T-helper 1 cell treated with Interleukin-12 subunit alpha and Interleukin-12 subunit beta and Interleukin-4 antibody, amounts not matched to agents 30 μg/mL and 1 μg/mL, for 36 hours (primary cell): ENCODE data around the gene CDK14.

Experiments used
- H3K27ac Mint-ChIP-seq: one replicate; pipeline ENCODE4 v1.8.0; 2021; ENCODE audit warnings: mild to moderate bottlenecking, mixed read lengths
- H3K27me3 Mint-ChIP-seq: one replicate; pipeline ENCODE4 v1.8.0; 2021; ENCODE audit warnings: low read depth, mixed read lengths
- H3K36me3 Mint-ChIP-seq: one replicate; pipeline ENCODE4 v1.8.0; 2021; ENCODE audit warnings: low read depth, mixed read lengths
- H3K4me1 Mint-ChIP-seq: one replicate; pipeline ENCODE4 v1.8.0; 2021; ENCODE audit warnings: low read depth, mixed read lengths
- H3K4me3 Mint-ChIP-seq: one replicate; pipeline ENCODE4 v1.8.0; 2021; ENCODE audit warnings: mild to moderate bottlenecking, moderate library complexity, mixed read lengths
- H3K9me3 Mint-ChIP-seq: one replicate; pipeline ENCODE4 v1.8.0; 2021; ENCODE audit warnings: mixed read lengths

CDK14 gene

GRCh38 chr7:91230503-91230902, 634.4 kb downstream of the CDK14 start:
- no peaks in the 10 kb centered on the region for H3K27me3 Mint-ChIP-seq
- no peaks in the 10 kb centered on the region for H3K9me3 Mint-ChIP-seq
- H3K27ac Mint-ChIP-seq: no peak overlapping the region
- no peaks in the 10 kb centered on the region for H3K36me3 Mint-ChIP-seq
- H3K4me3 Mint-ChIP-seq: no peak overlapping the region
- H3K4me1 Mint-ChIP-seq: no peaks in the 10 kb centered on the region

- H3K27ac Mint-ChIP-seq: no peak overlapping the region
- H3K4me1 Mint-ChIP-seq: no peaks in the 10 kb centered on the region
- H3K9me3 Mint-ChIP-seq: no peaks in the 10 kb centered on the region
- no peaks in the 10 kb centered on the region for H3K27me3 Mint-ChIP-seq
- H3K36me3 Mint-ChIP-seq: no peaks in the 10 kb centered on the region
- H3K4me3 Mint-ChIP-seq: no peak overlapping the region
Measured at GRCh38 chr7:91233212-91233611, 637.1 kb downstream of the CDK14 start.

DNA sequence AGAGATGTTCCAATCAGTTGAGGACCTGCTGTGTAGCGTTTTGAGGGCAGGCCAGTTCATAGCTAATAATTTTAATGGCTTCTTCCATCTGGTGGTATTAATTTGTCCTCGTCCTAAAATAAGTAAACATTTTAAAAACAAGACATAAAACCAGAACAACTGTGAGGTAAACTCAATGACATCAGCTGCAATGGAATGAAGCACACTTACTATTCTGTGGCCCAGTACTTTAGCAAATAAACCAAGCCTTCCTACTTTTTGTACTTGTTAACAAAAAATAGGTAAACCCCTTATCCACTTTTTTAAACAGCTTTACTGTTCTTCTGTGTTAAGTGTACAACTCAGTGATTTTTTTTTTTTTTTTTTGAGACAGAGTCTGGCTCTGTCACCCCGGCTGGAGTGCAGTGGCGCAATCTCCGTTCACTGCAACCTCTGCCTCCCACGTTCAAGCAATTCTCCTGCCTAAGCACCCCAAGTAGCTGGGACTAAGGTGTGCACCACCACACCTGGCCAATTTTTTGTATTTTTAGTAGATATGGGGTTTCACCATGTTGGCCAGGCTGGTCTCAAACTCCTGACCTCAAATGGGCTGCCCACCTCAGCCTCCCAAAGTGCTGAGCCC, 639.2 kb downstream of the CDK14 start:
- H3K36me3 Mint-ChIP-seq: no peaks in the 10 kb centered on the region
- H3K9me3 Mint-ChIP-seq: no peaks in the 10 kb centered on the region
- H3K27me3 Mint-ChIP-seq: no peaks in the 10 kb centered on the region
- no peak overlapping the region for H3K4me3 Mint-ChIP-seq
- H3K4me1 Mint-ChIP-seq: no peaks in the 10 kb centered on the region
- H3K27ac Mint-ChIP-seq: no peak overlapping the region

DNA sequence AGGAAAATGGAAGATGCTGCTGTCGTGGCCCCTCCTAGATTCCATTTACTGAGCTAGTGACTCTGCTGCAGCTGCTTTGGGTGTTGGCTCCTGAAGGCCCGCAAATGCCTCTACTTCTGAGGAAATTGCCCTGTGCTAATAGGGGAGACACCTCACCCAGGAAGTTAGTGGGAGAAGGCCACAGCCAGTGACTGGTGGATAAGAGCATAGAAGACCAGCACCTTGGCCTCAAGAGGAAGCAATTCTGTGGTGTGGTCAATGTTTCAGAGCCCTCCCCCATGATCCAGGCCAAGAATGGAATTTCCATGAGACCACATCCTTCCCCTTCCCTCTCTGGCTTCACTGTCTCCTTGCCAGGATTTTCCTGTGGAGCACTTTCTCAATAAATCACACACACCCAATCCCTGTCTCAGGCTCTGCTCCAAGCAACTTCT, 643.1 kb downstream of the CDK14 start:
- H3K27me3 Mint-ChIP-seq: no peaks in the 10 kb centered on the region
- no peak overlapping the region for H3K27ac Mint-ChIP-seq
- no peaks in the 10 kb centered on the region for H3K36me3 Mint-ChIP-seq
- H3K9me3 Mint-ChIP-seq: no peaks in the 10 kb centered on the region
- no peak overlapping the region for H3K4me3 Mint-ChIP-seq
- H3K4me1 Mint-ChIP-seq: no peaks in the 10 kb centered on the region

DNA sequence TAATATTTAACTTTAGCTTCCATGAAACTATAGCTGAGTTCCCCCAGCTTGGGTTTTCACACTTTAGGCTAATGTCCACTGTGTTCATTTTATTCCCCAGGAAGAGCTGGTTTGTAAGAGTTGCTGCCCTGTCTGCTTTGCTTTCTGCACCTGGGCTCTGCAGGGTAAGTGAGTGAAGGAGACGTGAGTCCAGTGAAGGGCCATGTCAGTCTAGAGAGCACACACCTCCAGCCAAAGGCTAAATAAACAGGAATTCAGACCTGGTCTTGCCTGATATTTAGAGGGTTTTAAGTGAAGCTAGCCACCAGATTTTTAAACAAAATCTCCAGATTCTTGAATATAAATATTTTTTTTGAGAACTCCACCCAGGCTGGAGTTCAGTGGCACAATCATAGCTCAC, 643.7 kb downstream of the CDK14 start:
- H3K27ac Mint-ChIP-seq: no peak overlapping the region
- no peaks in the 10 kb centered on the region for H3K4me1 Mint-ChIP-seq
- H3K4me3 Mint-ChIP-seq: no peak overlapping the region
- no peaks in the 10 kb centered on the region for H3K27me3 Mint-ChIP-seq
- H3K9me3 Mint-ChIP-seq: no peaks in the 10 kb centered on the region
- no peaks in the 10 kb centered on the region for H3K36me3 Mint-ChIP-seq

GRCh38 chr7:91240376-91240941, 644.3 kb downstream of the CDK14 start:
- H3K9me3 Mint-ChIP-seq: no peaks in the 10 kb centered on the region

GRCh38 chr7:91242097-91242844, 646.1 kb downstream of the CDK14 start:
- no peaks in the 10 kb centered on the region for H3K27me3 Mint-ChIP-seq
- H3K4me1 Mint-ChIP-seq: no peaks in the 10 kb centered on the region
- H3K36me3 Mint-ChIP-seq: no peaks in the 10 kb centered on the region
- no peaks in the 10 kb centered on the region for H3K9me3 Mint-ChIP-seq
- no peak overlapping the region for H3K27ac Mint-ChIP-seq
- H3K4me3 Mint-ChIP-seq: no peak overlapping the region

More at GRCh38 chr7:91240376-91240941, 644.3 kb downstream of the CDK14 start:
- H3K36me3 Mint-ChIP-seq: no peaks in the 10 kb centered on the region
- no peak overlapping the region for H3K4me3 Mint-ChIP-seq
- H3K27ac Mint-ChIP-seq: no peak overlapping the region
- H3K27me3 Mint-ChIP-seq: no peaks in the 10 kb centered on the region
- no peaks in the 10 kb centered on the region for H3K4me1 Mint-ChIP-seq

GRCh38 chr7:91243591-91244301, 647.6 kb downstream of the CDK14 start:
- Mint-ChIP-seq H3K27ac (no peak overlapping the region), H3K4me3 (no peak overlapping the region), H3K9me3 (no peaks in the 10 kb centered on the region), H3K36me3 (no peaks in the 10 kb centered on the region), H3K27me3 (no peaks in the 10 kb centered on the region), H3K4me1 (no peaks in the 10 kb centered on the region)

DNA sequence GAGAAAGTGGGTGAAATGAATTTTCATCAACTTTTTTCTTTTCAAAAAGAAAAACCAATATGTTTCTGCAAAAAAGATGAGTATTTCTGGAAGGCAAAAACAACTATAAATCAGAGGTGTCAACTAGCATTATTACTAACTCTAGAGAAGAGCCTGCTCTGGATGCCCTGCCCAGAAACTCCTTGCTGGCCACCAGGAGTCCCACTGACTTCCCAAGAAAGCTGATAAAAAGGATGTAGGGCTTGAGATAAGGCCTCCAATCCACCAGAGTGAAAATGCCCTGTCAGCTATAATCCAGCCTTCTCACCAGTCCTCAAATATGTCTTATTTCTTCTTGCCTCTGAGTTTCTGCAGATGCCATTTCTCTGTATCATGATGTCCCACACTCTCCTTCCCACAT, 651.4 kb downstream of the CDK14 start:
- no peaks in the 10 kb centered on the region for H3K4me1 Mint-ChIP-seq
- H3K9me3 Mint-ChIP-seq: no peaks in the 10 kb centered on the region
- H3K27ac Mint-ChIP-seq: no peak overlapping the region
- H3K4me3 Mint-ChIP-seq: no peak overlapping the region
- H3K36me3 Mint-ChIP-seq: no peaks in the 10 kb centered on the region
- H3K27me3 Mint-ChIP-seq: no peaks in the 10 kb centered on the region

DNA sequence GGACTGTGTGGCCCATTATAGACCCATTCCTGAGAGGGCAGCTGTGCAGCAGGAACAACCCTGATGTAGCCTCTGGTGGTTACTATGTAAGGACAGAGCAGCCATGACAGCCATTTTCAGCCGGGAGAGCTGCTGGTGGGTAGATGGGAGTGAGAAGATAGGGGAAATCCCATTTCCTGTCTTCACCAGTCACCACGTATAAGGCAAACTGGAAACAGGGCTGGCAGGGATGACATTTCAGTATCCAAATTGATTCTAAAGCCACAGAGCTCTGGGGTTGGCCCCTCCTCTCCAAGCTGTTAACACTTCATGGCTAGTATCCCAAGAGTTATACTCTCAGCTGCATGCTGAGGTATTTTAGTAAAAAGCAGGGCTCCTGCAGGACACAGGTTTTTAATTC, 652.9 kb downstream of the CDK14 start:
- Mint-ChIP-seq H3K4me1 (no peaks in the 10 kb centered on the region), H3K4me3 (no peak overlapping the region), H3K9me3 (no peaks in the 10 kb centered on the region), H3K27me3 (no peaks in the 10 kb centered on the region), H3K36me3 (no peaks in the 10 kb centered on the region), H3K27ac (no peak overlapping the region)

- Mint-ChIP-seq H3K36me3 (no peaks in the 10 kb centered on the region), H3K4me3 (no peak overlapping the region), H3K27me3 (no peaks in the 10 kb centered on the region), H3K9me3 (no peaks in the 10 kb centered on the region), H3K27ac (no peak overlapping the region), H3K4me1 (no peaks in the 10 kb centered on the region)
Measured at GRCh38 chr7:91249506-91250233, 653.5 kb downstream of the CDK14 start.

DNA sequence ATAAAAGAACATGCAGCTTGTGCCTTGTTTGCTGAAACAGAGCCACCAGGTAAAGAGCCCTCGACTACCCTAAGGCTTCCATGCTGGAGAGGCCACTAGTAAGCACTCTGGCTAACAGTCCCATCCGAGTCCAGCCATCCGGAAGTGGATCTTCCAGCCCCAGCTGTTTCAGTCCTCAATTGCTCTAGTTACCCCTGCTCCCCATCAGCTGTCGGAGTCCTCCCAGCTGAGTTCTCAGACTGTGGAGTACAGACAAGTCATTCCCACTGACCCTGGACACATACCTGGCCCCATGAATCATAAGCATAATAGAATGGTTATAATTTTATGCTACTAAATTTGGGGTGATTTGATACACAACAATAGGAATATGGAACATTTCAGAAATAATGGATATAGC, 654.6 kb downstream of the CDK14 start:
- peaks cover 7% of the 10 kb centered on the region for H3K9me3 Mint-ChIP-seq
- peaks cover 2% of the 10 kb centered on the region for H3K27me3 Mint-ChIP-seq
- H3K4me3 Mint-ChIP-seq: no peak overlapping the region
- H3K4me1 Mint-ChIP-seq: no peaks in the 10 kb centered on the region
- no peak overlapping the region for H3K27ac Mint-ChIP-seq
- H3K36me3 Mint-ChIP-seq: no peaks in the 10 kb centered on the region

DNA sequence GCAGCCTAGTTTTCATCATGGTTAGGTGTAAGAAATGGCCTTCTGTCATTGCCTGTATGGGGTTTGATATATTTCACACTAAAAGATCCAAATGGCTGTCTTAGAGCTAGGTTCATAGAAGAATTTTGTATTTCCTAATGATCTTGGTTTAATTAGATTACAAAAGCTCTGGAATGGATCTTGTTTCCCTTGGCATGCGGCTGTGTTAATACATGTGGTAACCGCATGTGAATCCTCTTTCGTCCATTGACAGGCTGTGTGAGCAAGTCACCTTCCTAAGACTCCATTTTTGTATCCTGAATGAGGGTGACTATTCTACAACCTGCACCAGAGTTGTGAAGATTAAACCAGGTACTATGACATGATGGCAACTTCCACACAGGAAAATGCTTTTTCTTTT, 655.8 kb downstream of the CDK14 start:
- no peaks in the 10 kb centered on the region for H3K4me1 Mint-ChIP-seq
- no peaks in the 10 kb centered on the region for H3K36me3 Mint-ChIP-seq
- no peak overlapping the region for H3K27ac Mint-ChIP-seq
- H3K4me3 Mint-ChIP-seq: no peak overlapping the region
- peaks cover 16% of the 10 kb centered on the region for H3K9me3 Mint-ChIP-seq
- H3K27me3 Mint-ChIP-seq: peaks cover 6% of the 10 kb centered on the region
